Measurements from ENCODE around the gene CLDN6.

DNA sequence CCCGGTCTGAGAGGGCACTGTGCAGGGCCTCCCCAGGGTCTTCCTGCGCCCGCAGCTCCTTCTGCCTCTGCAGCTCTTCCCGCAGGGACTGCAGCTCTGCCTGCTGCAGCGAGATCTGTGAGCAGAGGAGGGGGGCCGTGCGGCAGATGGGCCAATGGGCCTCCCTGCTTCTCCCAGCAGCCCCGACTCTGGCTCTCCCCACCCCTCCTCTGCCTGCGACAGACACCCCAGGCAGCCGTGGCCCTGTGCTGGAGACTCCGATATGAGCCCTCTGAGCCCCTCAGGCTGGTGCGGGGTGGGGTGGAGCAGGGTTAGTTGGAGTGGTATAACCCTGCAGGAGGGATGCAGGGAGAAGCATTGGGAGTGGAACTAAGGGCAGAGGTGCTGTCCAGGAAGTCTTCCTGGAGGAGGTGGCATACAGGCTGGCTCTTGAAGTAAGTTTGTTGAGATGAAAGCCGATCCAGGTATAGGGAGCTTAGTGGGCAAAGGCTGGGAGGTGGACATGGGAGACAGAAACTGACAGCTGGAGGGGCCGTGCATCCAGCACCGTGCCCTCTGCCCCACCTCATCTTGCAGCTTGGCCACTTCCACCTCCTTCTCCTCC, 10.8 kb upstream of the CLDN6 start:
- TF ChIP-seq, protein P1, sequence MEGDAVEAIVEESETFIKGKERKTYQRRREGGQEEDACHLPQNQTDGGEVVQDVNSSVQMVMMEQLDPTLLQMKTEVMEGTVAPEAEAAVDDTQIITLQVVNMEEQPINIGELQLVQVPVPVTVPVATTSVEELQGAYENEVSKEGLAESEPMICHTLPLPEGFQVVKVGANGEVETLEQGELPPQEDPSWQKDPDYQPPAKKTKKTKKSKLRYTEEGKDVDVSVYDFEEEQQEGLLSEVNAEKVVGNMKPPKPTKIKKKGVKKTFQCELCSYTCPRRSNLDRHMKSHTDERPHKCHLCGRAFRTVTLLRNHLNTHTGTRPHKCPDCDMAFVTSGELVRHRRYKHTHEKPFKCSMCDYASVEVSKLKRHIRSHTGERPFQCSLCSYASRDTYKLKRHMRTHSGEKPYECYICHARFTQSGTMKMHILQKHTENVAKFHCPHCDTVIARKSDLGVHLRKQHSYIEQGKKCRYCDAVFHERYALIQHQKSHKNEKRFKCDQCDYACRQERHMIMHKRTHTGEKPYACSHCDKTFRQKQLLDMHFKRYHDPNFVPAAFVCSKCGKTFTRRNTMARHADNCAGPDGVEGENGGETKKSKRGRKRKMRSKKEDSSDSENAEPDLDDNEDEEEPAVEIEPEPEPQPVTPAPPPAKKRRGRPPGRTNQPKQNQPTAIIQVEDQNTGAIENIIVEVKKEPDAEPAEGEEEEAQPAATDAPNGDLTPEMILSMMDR (IDR thresholded peaks at IDR 0.05; ENCODE audit: low read length) = no peak
- TF ChIP-seq EZH2 (IDR thresholded peaks at IDR 0.05; ENCODE audit: borderline replicate concordance, low read length) = no peak

Data from OCI-LY1 (cell line).